ENCODE results near the gene RPL3.

The RPL3 gene

DNA sequence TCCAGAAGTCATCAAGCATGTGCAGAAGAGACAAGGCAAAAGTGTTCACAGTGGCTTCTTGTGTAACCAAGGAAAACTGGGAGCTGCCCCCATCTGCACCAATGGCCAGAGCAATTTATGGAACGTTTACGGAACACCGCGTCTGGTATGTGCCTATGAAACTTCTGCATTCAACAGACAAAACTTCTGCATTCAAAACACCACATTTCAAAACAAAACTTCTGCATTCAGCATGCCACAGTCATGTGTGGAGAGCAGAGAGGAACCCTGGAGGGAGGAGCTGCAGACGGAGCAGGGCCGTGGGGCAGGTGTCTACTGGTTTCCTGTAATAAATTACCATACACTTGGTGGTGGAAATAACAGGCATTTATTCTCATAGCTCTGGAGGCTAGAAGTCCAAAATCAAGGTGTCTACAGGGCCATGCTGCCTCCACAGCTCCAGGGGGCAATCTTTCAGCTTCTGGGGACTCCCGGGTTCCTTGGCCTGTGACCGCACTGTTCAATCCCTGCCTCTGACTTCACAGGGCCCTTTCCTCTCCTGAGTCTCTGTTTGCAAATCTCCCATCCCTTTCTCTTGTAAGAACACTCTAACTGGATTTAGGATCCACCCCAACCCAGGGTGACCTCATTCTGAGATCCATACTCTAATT is 32.2 kb downstream of the RPL3 start:
- no peak overlapping the region for H3K27ac Mint-ChIP-seq
- peaks cover 2% of the 10 kb centered on the region for H3K36me3 Mint-ChIP-seq
- H3K4me3 Mint-ChIP-seq = no peak overlapping the region
- H3K9me3 Mint-ChIP-seq = no peaks in the 10 kb centered on the region
- peaks cover 8% of the 10 kb centered on the region for H3K4me1 Mint-ChIP-seq
- H3K27me3 Mint-ChIP-seq = no peaks in the 10 kb centered on the region

DNA sequence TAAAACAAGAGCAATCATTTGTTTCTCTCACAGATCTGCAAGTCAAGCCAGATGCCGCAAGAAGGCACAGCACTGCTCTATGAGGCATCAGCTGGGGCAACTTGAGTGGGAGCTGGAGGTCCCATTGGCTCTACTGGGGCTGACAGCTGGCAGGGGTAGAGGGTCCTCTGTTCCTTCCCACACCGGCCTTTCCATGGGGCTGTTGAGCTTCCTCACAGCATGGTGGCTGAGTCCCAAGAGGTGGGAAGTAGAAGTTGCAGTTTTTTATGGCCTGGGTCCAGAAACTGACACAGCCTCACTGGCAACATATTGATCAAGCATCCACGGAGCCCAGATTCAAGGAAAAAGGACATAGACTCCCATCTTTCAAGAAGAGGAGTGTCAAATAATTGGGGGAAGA is 34.4 kb downstream of the RPL3 start:
- H3K36me3 Mint-ChIP-seq = peaks cover 2% of the 10 kb centered on the region
- no peaks in the 10 kb centered on the region for H3K9me3 Mint-ChIP-seq
- H3K4me1 Mint-ChIP-seq = peaks cover 8% of the 10 kb centered on the region
- H3K4me3 Mint-ChIP-seq = no peak overlapping the region
- no peaks in the 10 kb centered on the region for H3K27me3 Mint-ChIP-seq
- no peak overlapping the region for H3K27ac Mint-ChIP-seq

DNA sequence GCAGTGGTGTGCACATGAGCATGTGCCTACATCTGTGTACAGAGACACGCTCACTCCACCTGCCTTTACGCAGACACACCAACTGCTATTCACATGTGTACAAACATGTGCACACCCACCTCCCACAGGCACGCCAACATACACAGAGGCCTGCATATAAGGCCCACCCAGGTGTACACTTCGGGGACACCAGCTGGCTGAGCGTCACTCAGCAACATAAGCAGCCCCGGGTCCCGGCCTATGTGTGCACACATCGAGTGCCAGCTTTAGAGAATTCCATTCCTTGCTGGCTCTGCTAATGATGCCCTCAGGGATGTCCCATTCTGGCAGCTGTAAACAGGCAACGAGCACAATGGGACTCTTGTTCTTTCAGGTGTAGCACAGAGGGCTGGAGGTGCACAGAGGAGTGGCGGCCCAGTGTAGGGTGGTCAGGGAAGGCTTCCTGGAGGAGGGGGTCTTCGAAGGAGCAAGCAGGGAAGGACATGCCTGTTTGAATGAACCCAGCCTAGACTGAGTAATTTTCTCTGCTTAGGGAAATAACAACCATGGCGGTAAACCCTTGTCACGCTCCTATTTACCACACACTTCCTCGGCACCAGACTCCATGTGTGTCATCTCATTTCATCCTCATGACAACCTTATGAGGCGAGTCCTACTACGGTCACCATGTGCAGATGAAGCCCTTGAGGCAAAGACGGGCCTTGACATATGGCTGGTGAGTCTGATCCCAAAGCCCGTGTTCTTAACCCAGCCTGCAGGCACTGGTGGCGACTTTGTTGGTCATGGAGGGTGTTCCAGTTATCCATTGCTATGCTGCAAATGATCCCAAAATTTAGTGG is 35.1 kb downstream of the RPL3 start:
- peaks cover 8% of the 10 kb centered on the region for H3K4me1 Mint-ChIP-seq
- H3K4me3 Mint-ChIP-seq = no peak overlapping the region
- peaks cover 2% of the 10 kb centered on the region for H3K36me3 Mint-ChIP-seq
- H3K9me3 Mint-ChIP-seq = no peaks in the 10 kb centered on the region
- H3K27ac Mint-ChIP-seq = no peak overlapping the region
- no peaks in the 10 kb centered on the region for H3K27me3 Mint-ChIP-seq

DNA sequence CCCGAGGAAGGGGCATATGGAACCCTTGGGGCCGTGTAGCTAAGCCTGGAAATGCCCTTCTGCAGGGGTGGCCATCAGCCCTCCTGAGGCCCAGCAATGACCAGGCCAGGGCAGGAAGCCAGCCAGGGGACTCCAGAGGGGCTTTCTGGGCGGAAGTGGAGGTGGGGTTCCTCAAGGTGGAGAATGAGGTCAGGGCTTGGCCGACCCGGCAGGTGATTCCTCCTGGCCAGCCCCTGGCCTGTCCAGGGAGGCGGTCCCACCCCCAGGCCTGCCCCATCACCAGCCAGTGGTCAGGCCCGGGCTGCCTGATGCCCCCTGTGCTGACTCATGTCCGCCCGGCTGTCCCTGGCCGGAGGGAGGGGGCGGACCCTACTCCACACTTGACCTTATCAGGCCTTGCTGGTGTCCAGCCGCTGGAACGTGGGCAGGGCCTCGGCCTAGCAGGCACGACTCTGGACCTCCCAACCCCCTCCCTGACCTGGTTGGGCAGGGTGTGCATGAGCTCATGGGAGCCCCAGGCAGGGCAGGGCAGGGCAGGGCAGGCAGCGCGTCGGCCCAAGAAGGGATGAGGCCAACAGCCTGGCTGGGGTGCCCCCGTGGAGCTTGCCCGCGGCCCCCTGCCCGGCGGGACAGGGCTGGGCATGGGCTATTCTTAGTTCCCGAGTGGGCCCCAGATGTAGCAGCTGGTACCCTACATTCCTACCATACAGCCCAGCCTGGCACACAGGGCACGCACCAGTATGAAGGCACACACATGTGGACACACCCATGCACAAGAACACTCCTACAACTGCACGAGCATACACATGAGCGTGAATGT is 35.9 kb downstream of the RPL3 start:
- H3K27ac Mint-ChIP-seq = no peak overlapping the region
- H3K4me3 Mint-ChIP-seq = no peak overlapping the region
- no peaks in the 10 kb centered on the region for H3K9me3 Mint-ChIP-seq
- peaks cover 2% of the 10 kb centered on the region for H3K36me3 Mint-ChIP-seq
- no peaks in the 10 kb centered on the region for H3K27me3 Mint-ChIP-seq
- H3K4me1 Mint-ChIP-seq = peaks cover 8% of the 10 kb centered on the region

DNA sequence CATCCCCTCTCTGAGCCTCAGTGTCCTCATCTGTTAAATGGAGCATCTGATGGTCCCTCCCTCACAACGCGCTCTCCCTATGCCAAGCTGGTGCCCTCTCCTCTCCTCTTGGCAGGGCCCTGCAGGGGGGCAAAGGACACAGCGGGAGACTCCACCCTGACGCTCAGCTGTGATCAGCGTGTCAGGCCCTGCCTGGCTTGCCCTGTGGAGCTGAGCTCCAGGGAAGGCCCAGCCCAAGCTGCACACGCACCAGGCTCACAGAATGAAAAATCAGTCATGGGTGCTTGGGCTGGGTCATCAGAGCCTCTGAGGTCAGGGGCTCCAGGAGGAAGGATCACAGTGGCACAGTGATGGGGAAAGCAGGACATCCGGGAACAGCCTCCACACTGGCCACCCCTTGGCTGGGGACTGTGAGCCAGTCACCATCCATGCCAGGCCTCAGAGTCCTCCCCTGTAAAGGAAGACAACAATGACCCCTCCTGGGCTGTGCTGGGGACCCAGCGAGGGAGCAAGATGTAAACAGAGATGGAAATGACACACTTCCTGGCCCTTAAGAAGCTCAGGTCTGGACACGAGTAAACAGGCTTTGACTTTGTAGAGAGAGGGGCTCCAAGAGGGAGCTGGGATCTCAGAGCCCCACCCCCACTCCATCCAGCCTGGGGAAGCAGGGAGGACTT is 36.6 kb downstream of the RPL3 start:
- Mint-ChIP-seq H3K9me3 (no peaks in the 10 kb centered on the region), H3K4me3 (no peak overlapping the region), H3K36me3 (peaks cover 2% of the 10 kb centered on the region), H3K4me1 (peaks cover 8% of the 10 kb centered on the region), H3K27me3 (no peaks in the 10 kb centered on the region), H3K27ac (no peak overlapping the region)

DNA sequence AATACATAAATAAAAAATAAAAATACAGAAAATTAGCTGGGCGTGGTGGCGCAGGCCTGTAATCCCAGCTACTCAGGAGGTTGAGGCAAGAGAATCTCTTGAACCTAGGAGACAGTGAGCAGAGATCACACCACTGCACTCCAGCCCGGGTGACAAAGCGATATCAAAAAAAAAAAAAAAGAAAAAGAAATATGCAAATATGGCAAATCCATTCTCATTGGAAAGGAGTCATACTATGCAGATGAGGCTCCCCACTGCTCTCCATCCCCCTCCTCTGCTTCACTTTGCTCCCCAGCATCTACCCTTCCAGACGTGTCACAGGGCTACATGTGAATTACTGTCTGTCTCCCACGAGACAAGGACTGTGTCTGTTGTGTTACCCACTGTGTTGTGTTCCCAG is 38.3 kb downstream of the RPL3 start:
- H3K27ac Mint-ChIP-seq = no peak overlapping the region
- H3K27me3 Mint-ChIP-seq = no peaks in the 10 kb centered on the region
- no peak overlapping the region for H3K4me3 Mint-ChIP-seq
- H3K4me1 Mint-ChIP-seq = no peaks in the 10 kb centered on the region
- peaks cover 2% of the 10 kb centered on the region for H3K36me3 Mint-ChIP-seq
- H3K9me3 Mint-ChIP-seq = no peaks in the 10 kb centered on the region

DNA sequence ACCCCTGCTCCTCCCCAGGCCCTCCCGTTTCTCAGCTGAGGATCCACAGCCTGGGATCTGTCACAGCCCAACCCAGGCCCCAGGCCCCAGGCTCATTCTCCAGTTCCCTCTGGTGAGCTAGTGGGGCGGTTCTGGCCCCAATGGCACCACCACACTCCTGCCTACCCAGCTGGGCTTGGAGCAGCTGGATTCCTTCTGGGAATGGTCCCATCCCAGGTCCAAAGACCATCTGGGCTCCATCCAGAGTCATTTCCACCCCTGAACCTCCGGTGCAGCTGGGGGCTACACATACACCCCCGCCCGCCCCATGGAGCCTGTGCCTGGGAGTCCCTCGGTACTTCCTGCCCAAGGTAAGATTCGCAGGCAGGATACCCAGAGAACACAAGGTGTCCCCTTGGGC is 39.2 kb downstream of the RPL3 start:
- no peak overlapping the region for H3K27ac Mint-ChIP-seq
- H3K4me3 Mint-ChIP-seq = no peak overlapping the region
- no peaks in the 10 kb centered on the region for H3K4me1 Mint-ChIP-seq
- H3K36me3 Mint-ChIP-seq = no peaks in the 10 kb centered on the region
- no peaks in the 10 kb centered on the region for H3K27me3 Mint-ChIP-seq
- H3K9me3 Mint-ChIP-seq = no peaks in the 10 kb centered on the region

DNA sequence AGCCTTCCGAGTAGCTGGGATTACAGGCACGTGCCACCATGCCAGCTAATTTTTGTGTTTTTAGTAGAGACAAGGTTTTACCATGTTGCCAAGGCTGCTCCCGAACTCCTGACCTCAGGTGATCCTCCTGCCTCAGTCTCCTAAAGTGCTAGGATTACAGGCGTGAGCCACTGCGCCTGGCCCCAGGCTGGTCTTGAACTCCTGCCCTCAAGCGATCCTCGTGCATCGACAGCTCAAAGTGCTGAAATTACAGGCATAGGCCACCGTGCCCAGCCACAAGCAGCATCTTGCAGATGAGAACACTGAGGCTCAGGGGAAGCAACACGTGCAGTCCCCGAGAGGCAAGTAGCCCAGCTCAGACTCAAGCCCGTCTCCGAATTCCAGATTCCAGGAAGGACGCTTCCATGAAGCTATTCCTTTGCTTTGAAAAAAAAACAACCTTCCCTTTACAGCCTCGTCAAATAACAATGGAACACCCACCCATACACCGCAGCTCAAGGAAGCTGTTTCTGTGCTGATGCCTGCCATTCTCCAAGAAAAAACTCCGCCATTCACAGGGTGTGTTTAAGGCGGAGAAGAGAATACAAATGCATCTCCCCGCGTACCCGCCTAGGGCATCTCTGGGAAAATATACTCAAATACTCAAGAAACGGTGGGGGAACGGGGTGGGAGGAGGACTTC is 40.1 kb downstream of the RPL3 start:
- Mint-ChIP-seq H3K4me1 (no peaks in the 10 kb centered on the region), H3K36me3 (no peaks in the 10 kb centered on the region), H3K27ac (no peak overlapping the region), H3K27me3 (no peaks in the 10 kb centered on the region), H3K9me3 (no peaks in the 10 kb centered on the region), H3K4me3 (no peak overlapping the region)

DNA sequence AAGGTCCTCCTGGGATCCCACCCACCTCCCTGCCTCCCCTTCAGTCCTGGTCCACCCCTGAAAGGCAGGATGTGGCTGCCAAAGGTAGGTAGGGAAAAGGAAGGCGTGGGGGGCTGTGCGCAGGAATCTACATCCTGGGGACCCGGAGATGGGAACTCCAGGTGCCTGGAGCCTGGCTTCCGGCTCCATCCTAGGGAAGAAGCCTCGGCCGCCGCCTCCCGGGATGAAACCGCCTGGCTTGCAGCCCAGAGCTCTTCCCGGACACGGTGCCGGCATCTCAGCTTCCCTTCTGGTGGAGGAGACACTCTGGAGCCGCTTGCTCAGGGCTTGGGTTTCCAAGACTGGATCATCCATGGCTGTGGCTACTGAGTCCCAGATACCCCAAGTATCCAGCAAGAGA is 41.4 kb downstream of the RPL3 start:
- no peak overlapping the region for H3K27ac Mint-ChIP-seq
- no peak overlapping the region for H3K4me3 Mint-ChIP-seq
- H3K9me3 Mint-ChIP-seq = no peaks in the 10 kb centered on the region
- no peaks in the 10 kb centered on the region for H3K27me3 Mint-ChIP-seq
- H3K36me3 Mint-ChIP-seq = no peaks in the 10 kb centered on the region
- no peaks in the 10 kb centered on the region for H3K4me1 Mint-ChIP-seq

DNA sequence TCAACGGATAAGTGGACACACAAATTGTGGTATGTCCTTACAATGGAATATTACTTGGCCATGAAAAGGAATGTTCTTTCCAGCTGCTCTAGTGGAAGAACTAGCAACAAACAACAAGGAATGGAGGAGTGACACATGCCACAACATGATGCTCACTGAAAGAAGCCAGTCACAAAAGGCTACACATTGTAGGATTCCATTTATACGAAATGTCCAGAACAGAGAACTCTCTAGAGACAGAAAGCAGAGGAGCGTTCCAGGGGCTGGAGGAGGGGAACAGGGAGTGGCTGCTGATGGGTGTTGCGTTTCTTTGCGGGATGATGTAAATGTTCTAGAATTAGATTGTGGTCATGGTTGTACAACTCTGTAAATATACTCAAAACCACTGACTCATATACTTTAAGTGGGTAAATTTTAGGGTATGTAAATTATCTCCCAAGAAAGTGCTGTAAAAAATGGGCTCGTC is 42.2 kb downstream of the RPL3 start:
- H3K27ac Mint-ChIP-seq = no peak overlapping the region
- H3K4me1 Mint-ChIP-seq = no peaks in the 10 kb centered on the region
- no peaks in the 10 kb centered on the region for H3K9me3 Mint-ChIP-seq
- H3K27me3 Mint-ChIP-seq = no peaks in the 10 kb centered on the region
- H3K4me3 Mint-ChIP-seq = no peak overlapping the region
- H3K36me3 Mint-ChIP-seq = no peaks in the 10 kb centered on the region

DNA sequence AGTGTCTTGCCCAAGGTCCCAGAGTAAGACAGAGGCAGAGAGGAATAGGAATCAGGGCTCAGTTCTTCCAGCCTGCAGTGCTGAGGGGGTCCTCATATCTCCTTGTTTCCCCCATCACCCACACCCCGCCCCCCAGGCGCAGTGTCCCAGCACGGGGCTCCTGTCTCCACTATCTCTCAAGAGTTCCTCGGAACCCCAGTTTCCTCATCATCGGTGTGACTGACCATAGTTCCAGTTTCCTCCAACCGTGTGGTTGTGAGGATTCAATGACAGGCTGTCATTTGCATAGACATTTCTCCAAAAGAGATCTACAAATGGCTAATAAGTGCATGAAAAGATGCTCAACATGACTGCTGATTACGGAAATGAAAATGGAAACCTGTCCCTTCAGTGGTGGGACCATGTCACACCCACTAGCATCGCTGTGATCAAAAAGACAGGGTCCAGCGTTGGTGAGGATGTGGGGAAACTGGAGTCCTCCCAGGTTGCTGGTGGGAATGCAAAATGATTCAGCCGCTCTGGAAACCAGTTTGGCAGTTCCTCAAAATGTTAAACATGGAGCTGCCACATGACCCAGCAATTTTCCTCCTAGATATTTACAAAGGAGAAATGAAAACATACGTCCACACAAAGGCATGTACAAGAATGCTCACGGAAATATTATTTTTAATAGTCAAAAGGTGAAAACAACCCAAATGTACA is 42.8 kb downstream of the RPL3 start:
- H3K27ac Mint-ChIP-seq = no peak overlapping the region
- H3K27me3 Mint-ChIP-seq = no peaks in the 10 kb centered on the region
- H3K9me3 Mint-ChIP-seq = no peaks in the 10 kb centered on the region

DNA sequence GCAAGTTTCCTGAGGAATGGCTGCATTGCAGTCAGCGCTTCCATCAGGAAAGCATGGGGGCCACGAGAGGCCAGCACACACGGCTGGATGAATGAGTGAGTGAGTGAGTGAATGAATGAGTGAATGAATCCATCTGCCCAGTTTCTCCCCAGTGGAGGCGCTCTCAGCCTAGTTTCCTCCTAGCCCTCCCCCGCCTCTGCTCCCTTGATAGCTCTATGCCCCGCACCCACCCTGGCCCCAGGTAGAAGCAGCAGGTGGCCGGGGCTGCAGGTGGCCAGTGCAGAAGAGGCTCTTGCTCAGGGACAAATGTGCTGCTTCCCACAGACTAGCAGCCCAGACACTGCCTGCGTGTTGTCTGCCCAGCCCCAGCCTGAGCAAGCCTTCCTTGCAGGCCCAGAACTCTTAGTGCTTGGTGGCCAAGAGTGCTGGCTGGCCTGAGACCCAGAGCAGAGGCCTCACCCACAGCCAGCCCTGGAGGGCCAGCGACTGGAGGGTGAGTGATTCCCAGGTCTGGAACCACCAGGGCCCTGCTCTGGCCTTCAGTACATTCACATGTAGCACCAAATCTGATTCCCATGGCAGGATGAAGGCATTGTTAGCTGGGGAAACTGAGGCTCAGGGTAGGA is 43.5 kb downstream of the RPL3 start:
- Mint-ChIP-seq H3K27me3 (no peaks in the 10 kb centered on the region), H3K27ac (no peak overlapping the region), H3K36me3 (peaks cover 2% of the 10 kb centered on the region), H3K9me3 (no peaks in the 10 kb centered on the region), H3K4me3 (no peak overlapping the region), H3K4me1 (no peaks in the 10 kb centered on the region)

More for the DNA sequence above, 42.8 kb downstream of the RPL3 start:
- H3K36me3 Mint-ChIP-seq = no peaks in the 10 kb centered on the region
- no peak overlapping the region for H3K4me3 Mint-ChIP-seq
- H3K4me1 Mint-ChIP-seq = no peaks in the 10 kb centered on the region

DNA sequence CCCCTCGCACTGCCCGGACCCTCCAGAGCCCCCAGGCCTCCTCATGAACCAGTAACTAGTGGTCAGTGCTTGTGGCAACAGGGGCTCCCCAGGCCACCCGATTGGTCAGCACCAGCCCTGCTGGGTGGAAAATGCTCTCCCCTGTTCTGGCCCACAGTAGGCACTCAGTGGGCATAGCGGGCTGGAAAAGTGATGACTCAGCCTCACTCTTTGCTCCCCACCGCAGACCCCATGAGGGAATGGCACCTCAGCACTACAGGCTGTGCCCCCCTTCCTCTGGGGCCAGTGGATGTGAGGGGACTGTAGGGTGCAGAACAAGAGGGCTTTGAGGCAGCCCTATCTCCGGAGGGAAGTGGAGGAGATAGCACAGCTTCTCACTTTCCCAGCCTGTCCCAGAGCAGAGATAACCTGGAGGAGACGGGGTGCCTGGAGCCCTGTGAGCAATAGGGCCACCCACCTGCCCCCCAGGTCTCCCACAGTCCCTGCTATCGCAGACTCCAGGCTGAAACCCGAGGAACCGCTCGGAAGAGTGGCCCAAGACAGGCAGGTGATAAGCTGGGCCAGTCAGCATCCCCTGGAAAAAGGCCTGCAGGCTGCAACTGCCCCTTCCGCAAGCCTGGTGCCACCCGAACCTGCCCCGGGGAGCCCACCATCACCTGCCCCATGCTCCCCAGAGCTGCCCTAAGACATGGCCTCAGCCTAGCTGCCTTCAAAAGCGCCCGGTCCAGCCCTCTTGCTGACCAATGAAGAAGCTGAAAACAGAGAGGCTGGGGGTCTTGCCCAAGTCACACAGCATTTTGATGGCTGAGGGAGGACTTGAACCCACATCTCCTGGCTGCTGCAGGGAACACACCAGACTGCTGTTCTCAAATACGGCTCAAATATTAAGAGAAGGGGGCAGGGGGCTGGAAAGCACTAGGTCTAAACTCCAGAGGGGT is 45.2 kb downstream of the RPL3 start:
- H3K36me3 Mint-ChIP-seq = peaks cover 2% of the 10 kb centered on the region
- no peaks in the 10 kb centered on the region for H3K27me3 Mint-ChIP-seq
- H3K27ac Mint-ChIP-seq = no peak overlapping the region
- H3K4me1 Mint-ChIP-seq = no peaks in the 10 kb centered on the region
- H3K4me3 Mint-ChIP-seq = no peak overlapping the region
- no peaks in the 10 kb centered on the region for H3K9me3 Mint-ChIP-seq
